ENCODE data around the gene TIMM13.

Gene TIMM13

DNA sequence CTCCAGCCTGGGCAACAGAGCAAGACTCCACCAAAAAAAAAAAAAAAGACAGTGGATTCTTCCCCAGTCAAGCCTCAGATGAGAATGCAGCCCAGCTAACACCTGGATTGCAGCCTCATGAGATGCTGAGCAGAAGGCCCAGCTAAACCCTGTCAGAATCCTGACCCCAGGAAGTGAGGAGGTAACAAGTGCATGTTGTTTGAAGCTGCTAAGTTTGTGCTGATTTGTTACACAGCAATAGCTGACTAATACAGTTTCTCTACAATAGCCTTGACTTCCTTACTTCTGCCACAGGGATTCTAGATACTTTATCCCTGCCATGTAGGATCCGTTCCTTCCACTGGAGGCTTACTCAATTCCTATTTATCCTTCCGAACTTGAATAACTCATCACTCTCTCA lies 46.8 kb downstream of the TIMM13 start:
- no peak for DNase-seq (ENCODE audit: low read depth)

DNA sequence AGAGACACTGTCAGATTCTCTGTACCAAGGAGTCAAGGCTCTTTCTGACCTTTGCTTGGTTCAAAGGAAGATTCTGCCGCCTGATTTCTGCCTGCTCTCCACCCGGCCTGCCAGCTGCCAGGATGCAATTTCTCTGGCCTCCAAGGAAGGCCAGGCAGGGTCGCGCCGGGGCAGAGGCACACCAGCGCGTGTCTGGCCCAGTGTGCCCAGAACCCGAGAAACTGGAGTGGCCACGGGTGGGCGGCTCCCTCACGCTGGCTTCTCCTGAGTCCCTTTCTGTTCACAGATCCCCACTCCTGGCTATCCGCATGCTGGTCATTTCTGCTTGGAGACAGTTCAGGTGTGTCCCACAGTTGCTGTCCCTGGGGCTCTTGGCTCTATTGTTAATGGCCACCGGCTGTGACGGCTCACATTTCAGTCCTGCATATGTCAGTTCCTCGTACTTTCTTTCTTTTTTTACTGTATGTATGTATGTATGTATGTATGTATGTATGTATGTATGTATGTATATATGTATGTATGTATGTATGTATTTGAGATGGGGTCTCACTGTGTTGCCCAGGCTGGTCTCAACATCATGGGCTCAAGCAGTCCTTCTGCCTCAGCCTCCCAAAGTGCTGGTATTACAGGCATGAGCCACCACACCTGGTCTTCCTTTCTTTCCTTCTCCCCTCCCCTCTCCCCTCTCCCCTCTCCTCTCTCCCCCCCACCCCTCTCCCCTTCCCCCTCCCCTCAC lies 50.4 kb downstream of the TIMM13 start:
- no peak for DNase-seq (ENCODE audit: low read depth)

All from non-pigmented ciliary epithelial cell (primary cell).